Measurements from ENCODE around the gene MCOLN2. TPM values are rescaled to one million over a fixed set of nuclear protein-coding genes. Genes with fewer than 3 reads are reported as not detected.

MCOLN2 gene
- total RNA-seq, 1 experiment from 2014 or later = 11.3 TPM

- TF ChIP-seq, protein P1, sequence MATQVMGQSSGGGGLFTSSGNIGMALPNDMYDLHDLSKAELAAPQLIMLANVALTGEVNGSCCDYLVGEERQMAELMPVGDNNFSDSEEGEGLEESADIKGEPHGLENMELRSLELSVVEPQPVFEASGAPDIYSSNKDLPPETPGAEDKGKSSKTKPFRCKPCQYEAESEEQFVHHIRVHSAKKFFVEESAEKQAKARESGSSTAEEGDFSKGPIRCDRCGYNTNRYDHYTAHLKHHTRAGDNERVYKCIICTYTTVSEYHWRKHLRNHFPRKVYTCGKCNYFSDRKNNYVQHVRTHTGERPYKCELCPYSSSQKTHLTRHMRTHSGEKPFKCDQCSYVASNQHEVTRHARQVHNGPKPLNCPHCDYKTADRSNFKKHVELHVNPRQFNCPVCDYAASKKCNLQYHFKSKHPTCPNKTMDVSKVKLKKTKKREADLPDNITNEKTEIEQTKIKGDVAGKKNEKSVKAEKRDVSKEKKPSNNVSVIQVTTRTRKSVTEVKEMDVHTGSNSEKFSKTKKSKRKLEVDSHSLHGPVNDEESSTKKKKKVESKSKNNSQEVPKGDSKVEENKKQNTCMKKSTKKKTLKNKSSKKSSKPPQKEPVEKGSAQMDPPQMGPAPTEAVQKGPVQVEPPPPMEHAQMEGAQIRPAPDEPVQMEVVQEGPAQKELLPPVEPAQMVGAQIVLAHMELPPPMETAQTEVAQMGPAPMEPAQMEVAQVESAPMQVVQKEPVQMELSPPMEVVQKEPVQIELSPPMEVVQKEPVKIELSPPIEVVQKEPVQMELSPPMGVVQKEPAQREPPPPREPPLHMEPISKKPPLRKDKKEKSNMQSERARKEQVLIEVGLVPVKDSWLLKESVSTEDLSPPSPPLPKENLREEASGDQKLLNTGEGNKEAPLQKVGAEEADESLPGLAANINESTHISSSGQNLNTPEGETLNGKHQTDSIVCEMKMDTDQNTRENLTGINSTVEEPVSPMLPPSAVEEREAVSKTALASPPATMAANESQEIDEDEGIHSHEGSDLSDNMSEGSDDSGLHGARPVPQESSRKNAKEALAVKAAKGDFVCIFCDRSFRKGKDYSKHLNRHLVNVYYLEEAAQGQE (IDR thresholded peaks at IDR 0.05; ENCODE audit: low read depth) = no peak
- no peak for TF ChIP-seq SRF (IDR thresholded peaks at IDR 0.05; ENCODE audit: low read depth)
- no peak for TF ChIP-seq POLR2A (IDR thresholded peaks at IDR 0.05; ENCODE audit: borderline replicate concordance, extremely low read depth, insufficient read depth, insufficient read length)
- no peak for TF ChIP-seq ZNF274 (IDR thresholded peaks at IDR 0.05; ENCODE audit: low read depth, low read length)
- no peak for TF ChIP-seq CEBPB (IDR thresholded peaks at IDR 0.05; ENCODE audit: low read depth)
- TF ChIP-seq FOSL1 (IDR thresholded peaks at IDR 0.05; ENCODE audit: low read depth) = no peak
These were observed 67.9 kb downstream of the MCOLN2 start (continued) for GRCh38 chr1:84928979-84929378.

DNA sequence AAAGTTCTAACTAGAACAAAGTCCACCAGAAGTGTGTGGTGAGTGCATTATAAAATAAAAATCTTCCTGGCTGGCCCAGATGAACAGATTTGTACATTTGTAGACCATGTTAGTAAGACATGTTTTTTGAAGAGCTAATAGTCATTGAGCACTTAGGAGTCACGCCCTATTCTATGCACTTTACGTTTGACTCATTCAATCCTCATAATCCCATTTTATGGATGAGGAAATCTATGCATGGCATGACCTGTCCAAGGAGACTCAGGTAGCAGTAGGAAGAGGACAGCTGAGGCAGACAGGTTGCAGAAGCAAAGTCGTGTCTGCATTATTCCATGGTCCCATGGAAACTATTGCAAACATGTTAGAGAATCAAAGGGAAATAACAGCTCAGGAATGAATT is 73.6 kb downstream of the MCOLN2 start:
- H3K9me2 ChIP-seq (ENCODE audit: insufficient read depth) = no peaks in the 10 kb centered on the region
- no peak overlapping the region for H2AFZ ChIP-seq (ENCODE audit: low read depth, low read length, poor library complexity, severe bottlenecking)
- ChIA-PET POLR2A (no interaction called here), RAD21 (ENCODE audit: low non-redundant PET in 1 of 2, low total read pairs in 2 of 2, uncharacterized antibody in 2 of 2, unreplicated experiment in 2 of 2) (no interaction called here), CTCF (interaction anchor here (1.1 kb wide), 1 partner anchor 22 kb away, joined by 5 read pairs; no protein-coding TSS in a partner anchor)
- DNase-seq (ENCODE audit: low read depth, low spot score) = no peak
- no TSS peak for BruUV-seq (replicated peaks)
- ATAC-seq = no peak
- no peaks in the 10 kb centered on the region for H4K20me1 ChIP-seq (ENCODE audit: insufficient read depth)
- H3K36me3 ChIP-seq (ENCODE audit: control insufficient read depth in 1 of 2, insufficient read depth in 2 of 2, low read length in 2 of 2) = no peaks in the 10 kb centered on the region
- intact Hi-C loops (cut with micrococcal nuclease) = no loop called here
- H3K27ac ChIP-seq (ENCODE audit: low read depth, low read length) = no peak overlapping the region
- H3K4me2 ChIP-seq (ENCODE audit: low read length) = no peak overlapping the region
- no peak overlapping the region for H3K4me3 ChIP-seq (replicated peaks in 1 of 2; ENCODE audit: low read depth in 1 of 2, low read length in 2 of 2)
- H3K9me3 ChIP-seq (ENCODE audit: control insufficient read depth in 1 of 2, insufficient read depth in 1 of 2, low read depth in 1 of 2, low read length in 2 of 2) = no peaks in the 10 kb centered on the region
- no peaks in the 10 kb centered on the region for H3K27me3 ChIP-seq (ENCODE audit: insufficient read depth, low read length)
- no peaks in the 10 kb centered on the region for H3K4me1 ChIP-seq (ENCODE audit: control insufficient read depth in 1 of 2, insufficient read depth in 2 of 2, low read length in 2 of 2)
- no peak for TF ChIP-seq RAD21 (IDR thresholded peaks at IDR 0.05; ENCODE audit: low read depth)
- TF ChIP-seq POLR2A (IDR thresholded peaks at IDR 0.05; ENCODE audit: borderline replicate concordance, extremely low read depth, insufficient read depth, insufficient read length) = no peak
- no peak overlapping the region for H3K9ac ChIP-seq (ENCODE audit: low read length)
- no peaks in the 10 kb centered on the region for H3K79me2 ChIP-seq (ENCODE audit: insufficient read depth, low read length)
